ENCODE data around the gene ADPRH.

DNA sequence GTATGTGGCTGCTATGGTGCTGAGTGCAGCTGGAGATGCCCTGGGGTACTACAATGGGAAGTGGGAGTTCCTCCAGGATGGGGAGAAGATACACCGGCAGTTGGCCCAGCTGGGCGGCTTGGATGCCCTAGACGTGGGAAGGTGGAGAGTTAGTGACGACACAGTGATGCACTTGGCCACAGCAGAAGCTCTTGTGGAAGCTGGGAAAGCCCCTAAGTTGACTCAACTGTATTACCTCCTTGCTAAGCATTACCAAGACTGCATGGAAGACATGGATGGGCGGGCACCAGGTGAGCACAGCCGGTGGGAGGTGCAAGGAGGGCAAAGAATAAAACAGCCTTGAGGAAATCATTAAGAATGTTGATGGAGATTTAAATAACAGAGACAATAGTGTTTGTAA, 2.9 kb downstream of the ADPRH start:
- no peak for TF ChIP-seq YY1 (IDR thresholded peaks at IDR 0.05; ENCODE audit: extremely low read depth, insufficient replicate concordance, low read depth, low read length)
- TF ChIP-seq POLR2A (IDR thresholded peaks at IDR 0.05; ENCODE audit: borderline replicate concordance, extremely low read depth, insufficient read depth, insufficient read length): no peak
- no peak for TF ChIP-seq JUND (IDR thresholded peaks at IDR 0.05)
- TF ChIP-seq, protein P1, sequence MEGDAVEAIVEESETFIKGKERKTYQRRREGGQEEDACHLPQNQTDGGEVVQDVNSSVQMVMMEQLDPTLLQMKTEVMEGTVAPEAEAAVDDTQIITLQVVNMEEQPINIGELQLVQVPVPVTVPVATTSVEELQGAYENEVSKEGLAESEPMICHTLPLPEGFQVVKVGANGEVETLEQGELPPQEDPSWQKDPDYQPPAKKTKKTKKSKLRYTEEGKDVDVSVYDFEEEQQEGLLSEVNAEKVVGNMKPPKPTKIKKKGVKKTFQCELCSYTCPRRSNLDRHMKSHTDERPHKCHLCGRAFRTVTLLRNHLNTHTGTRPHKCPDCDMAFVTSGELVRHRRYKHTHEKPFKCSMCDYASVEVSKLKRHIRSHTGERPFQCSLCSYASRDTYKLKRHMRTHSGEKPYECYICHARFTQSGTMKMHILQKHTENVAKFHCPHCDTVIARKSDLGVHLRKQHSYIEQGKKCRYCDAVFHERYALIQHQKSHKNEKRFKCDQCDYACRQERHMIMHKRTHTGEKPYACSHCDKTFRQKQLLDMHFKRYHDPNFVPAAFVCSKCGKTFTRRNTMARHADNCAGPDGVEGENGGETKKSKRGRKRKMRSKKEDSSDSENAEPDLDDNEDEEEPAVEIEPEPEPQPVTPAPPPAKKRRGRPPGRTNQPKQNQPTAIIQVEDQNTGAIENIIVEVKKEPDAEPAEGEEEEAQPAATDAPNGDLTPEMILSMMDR (IDR thresholded peaks at IDR 0.05 in 2 of 3, conservative IDR thresholded peaks at IDR 0.05 in 1 of 3; ENCODE audit: borderline replicate concordance in 1 of 3, insufficient read depth in 1 of 3, low read depth in 2 of 3, low read length in 2 of 3): no peak
- TF ChIP-seq EZH2 (IDR thresholded peaks at IDR 0.05): no peak
- TF ChIP-seq, protein P2, sequence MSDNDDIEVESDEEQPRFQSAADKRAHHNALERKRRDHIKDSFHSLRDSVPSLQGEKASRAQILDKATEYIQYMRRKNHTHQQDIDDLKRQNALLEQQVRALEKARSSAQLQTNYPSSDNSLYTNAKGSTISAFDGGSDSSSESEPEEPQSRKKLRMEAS (IDR thresholded peaks at IDR 0.05): no peak
- TF ChIP-seq TCF7L2 (IDR thresholded peaks at IDR 0.05; ENCODE audit: borderline replicate concordance, extremely low read depth, insufficient read depth, insufficient read length): no peak
- TF ChIP-seq, protein P3, sequence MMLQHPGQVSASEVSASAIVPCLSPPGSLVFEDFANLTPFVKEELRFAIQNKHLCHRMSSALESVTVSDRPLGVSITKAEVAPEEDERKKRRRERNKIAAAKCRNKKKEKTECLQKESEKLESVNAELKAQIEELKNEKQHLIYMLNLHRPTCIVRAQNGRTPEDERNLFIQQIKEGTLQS (IDR thresholded peaks at IDR 0.05): no peak
- TF ChIP-seq, protein P4, sequence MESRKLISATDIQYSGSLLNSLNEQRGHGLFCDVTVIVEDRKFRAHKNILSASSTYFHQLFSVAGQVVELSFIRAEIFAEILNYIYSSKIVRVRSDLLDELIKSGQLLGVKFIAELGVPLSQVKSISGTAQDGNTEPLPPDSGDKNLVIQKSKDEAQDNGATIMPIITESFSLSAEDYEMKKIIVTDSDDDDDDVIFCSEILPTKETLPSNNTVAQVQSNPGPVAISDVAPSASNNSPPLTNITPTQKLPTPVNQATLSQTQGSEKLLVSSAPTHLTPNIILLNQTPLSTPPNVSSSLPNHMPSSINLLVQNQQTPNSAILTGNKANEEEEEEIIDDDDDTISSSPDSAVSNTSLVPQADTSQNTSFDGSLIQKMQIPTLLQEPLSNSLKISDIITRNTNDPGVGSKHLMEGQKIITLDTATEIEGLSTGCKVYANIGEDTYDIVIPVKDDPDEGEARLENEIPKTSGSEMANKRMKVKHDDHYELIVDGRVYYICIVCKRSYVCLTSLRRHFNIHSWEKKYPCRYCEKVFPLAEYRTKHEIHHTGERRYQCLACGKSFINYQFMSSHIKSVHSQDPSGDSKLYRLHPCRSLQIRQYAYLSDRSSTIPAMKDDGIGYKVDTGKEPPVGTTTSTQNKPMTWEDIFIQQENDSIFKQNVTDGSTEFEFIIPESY (IDR thresholded peaks at IDR 0.05; ENCODE audit: extremely low read depth, insufficient replicate concordance, low read length): no peak

Data from HCT116 (cell line).